Esophagus muscularis mucosa (tissue), 4 donors: ENCODE results near the gene GMDS. TPM values are rescaled to one million over a fixed set of nuclear protein-coding genes. Genes with fewer than 3 reads are reported as not detected.
"Not testable (repeated sequence)": the region's sequence is repeated elsewhere in the genome, so short reads cannot be mapped to it uniquely, and the experiment has no call there.

Source experiments
- DNase-seq: peaks from one replicate; pipeline ENCODE4 v3.0.0-alpha.2; 2017; ENCODE audit errors: extremely low spot score
- H3K27ac ChIP-seq, 4 donors: fragments of 200-600 bp; sonication (generic); replicated peaks in 1 of 4; 1 replicate in 3 of 4; 2 replicates in 1 of 4; pipeline ENCODE4 v1.5.1; 2016 to 2019; ENCODE audit warnings: mild to moderate bottlenecking in 1 of 4
- H3K27me3 ChIP-seq, 4 donors: fragments of 200-600 bp; sonication (generic); one replicate each; pipeline versions ENCODE4 v1.5.1 to v1.6.0; 2016 to 2019
- H3K36me3 ChIP-seq, 4 donors: fragments of 200-600 bp; sonication (generic); one replicate each; pipeline ENCODE4 v1.5.1; 2016 to 2019
- H3K4me1 ChIP-seq, 4 donors: fragments of 200-600 bp; sonication (generic); one replicate each; pipeline ENCODE4 v1.5.1; 2016 to 2019
- H3K4me3 ChIP-seq, 4 donors: fragments of 200-600 bp; sonication (generic); 1 replicate in 2 of 4; 2 replicates in 2 of 4; pipeline ENCODE4 v1.5.1; 2016 to 2019; ENCODE audit warnings: mild to moderate bottlenecking in 4 of 4, moderate library complexity in 1 of 4
- H3K9me3 ChIP-seq, 4 donors: fragments of 200-600 bp; sonication (generic); 1 replicate in 3 of 4; 2 replicates in 1 of 4; pipeline ENCODE4 v1.5.1; 2016 to 2019
- CTCF ChIP-seq, 3 experiments: fragments of 200-600 bp in 2 of 3; fragments of 450-650 bp in 1 of 3; sonication (generic) in 2 of 3; IDR thresholded peaks; one replicate each; pipeline ENCODE4 v1.5.1; 2017 to 2019; ENCODE audit warnings: antibody characterized with exemption in 3 of 3, mild to moderate bottlenecking in 2 of 3, moderate library complexity in 1 of 3
- EP300 ChIP-seq: sonication (generic); formaldehyde crosslinking; IDR thresholded peaks from one replicate; pipeline ENCODE4 v1.6.1; 2017; ENCODE audit warnings: antibody characterized with exemption
- POLR2A ChIP-seq: fragments of 450-650 bp; IDR thresholded peaks from one replicate; pipeline ENCODE4 v1.6.1; 2017; ENCODE audit warnings: antibody characterized with exemption, moderate library complexity, mild to moderate bottlenecking, low read depth
- POLR2AphosphoS5 ChIP-seq, 2 donors: sonication (generic); formaldehyde crosslinking; IDR thresholded peaks; one replicate each; pipeline ENCODE4 v1.6.1; 2017; ENCODE audit warnings: antibody characterized with exemption in 2 of 2
- WGBS: methylation state at CpG from one replicate; pipeline ENCODE4 v1.1.5; 2018; 5-methylcytosine and 5-hydroxymethylcytosine counted together
- intact Hi-C: fragments of 100-400 bp; cut with DNase I; formaldehyde crosslinking; loops from one replicate; pipeline ENCODE4 v1.15.1; 2023
- total RNA-seq, 4 donors: library from RNA; depleted of rRNA; stranded (reverse); fragments of >200 nt; gene quantifications; one replicate each; pipeline versions ENCODE4 v1.1.0 to v1.2.1, GENCODE V29; 2016

The GMDS gene
- total RNA-seq, 4 donors from 2014 or later, result 3.6 to 14.1 (median 6.0) TPM

GRCh38 chr6:1758076-1758679 is 487.2 kb downstream of the GMDS start:
- Histone ChIP-seq H3K36me3 (no peaks in the 10 kb centered on the region), H3K9me3 (no peaks in the 10 kb centered on the region), H3K27ac (no peak overlapping the region), H3K4me1 (no peaks in the 10 kb centered on the region), H3K27me3 (no peaks in the 10 kb centered on the region), H3K4me3 (no peak overlapping the region)
- TF ChIP-seq CTCF (IDR thresholded peaks at IDR 0.05), result no peak
- no peak for TF ChIP-seq POLR2A
- no peak for TF ChIP-seq POLR2AphosphoS5 (IDR thresholded peaks at IDR 0.05)
- TF ChIP-seq EP300, result no peak
- intact Hi-C loops, result no loop called here
- DNase-seq, result no peak
- WGBS, result 72% methylated on average over 8 of the region's 8 CpGs

- no peaks in the 10 kb centered on the region for H3K4me1 ChIP-seq
- 73% methylated on average over 8 of the region's 8 CpGs for WGBS
- H3K4me3 ChIP-seq, result no peak overlapping the region
- H3K36me3 ChIP-seq, result no peaks in the 10 kb centered on the region
- TF ChIP-seq POLR2AphosphoS5 (IDR thresholded peaks at IDR 0.05) (no peak), CTCF (IDR thresholded peaks at IDR 0.05) (no peak), EP300 (no peak), POLR2A (no peak)
- no peak overlapping the region for H3K27ac ChIP-seq
- DNase-seq, result no peak
- intact Hi-C loops, result no loop called here
- H3K27me3 ChIP-seq, result no peaks in the 10 kb centered on the region
- H3K9me3 ChIP-seq, result no peaks in the 10 kb centered on the region
Observed at GRCh38 chr6:1757131-1757530, 488.3 kb downstream of the GMDS start.

GRCh38 chr6:1756472-1757129 is 488.8 kb downstream of the GMDS start:
- Histone ChIP-seq H3K9me3 (no peaks in the 10 kb centered on the region), H3K27ac (no peak overlapping the region), H3K4me3 (no peak overlapping the region), H3K36me3 (no peaks in the 10 kb centered on the region), H3K4me1 (no peaks in the 10 kb centered on the region), H3K27me3 (no peaks in the 10 kb centered on the region)
- intact Hi-C loops, result no loop called here
- TF ChIP-seq POLR2A, result no peak
- no peak for TF ChIP-seq EP300
- TF ChIP-seq CTCF (IDR thresholded peaks at IDR 0.05), result no peak
- TF ChIP-seq POLR2AphosphoS5 (IDR thresholded peaks at IDR 0.05), result no peak
- DNase-seq, result no peak
- WGBS, result 85% methylated on average over 10 of the region's 14 CpGs

- H3K27me3 ChIP-seq, H3K4me1 ChIP-seq, DNase-seq, H3K27ac ChIP-seq, H3K36me3 ChIP-seq, intact Hi-C loops, H3K4me3 ChIP-seq, H3K9me3 ChIP-seq: not testable (repeated sequence)
- WGBS, result 93% methylated on average over 3 of the region's 8 CpGs
Observed at GRCh38 chr6:1751063-1751462, 494.3 kb downstream of the GMDS start.

- no peak for DNase-seq
- H3K4me1 ChIP-seq, result no peaks in the 10 kb centered on the region
- 96% methylated on average over 6 of the region's 6 CpGs for WGBS
Observed at GRCh38 chr6:1749041-1749440, 496.4 kb downstream of the GMDS start.

More at GRCh38 chr6:1749041-1749440, 496.4 kb downstream of the GMDS start:
- Histone ChIP-seq H3K27me3 (no peaks in the 10 kb centered on the region), H3K36me3 (no peaks in the 10 kb centered on the region), H3K27ac (no peak overlapping the region), H3K4me3 (no peak overlapping the region), H3K9me3 (peaks cover 0 to 4% (median 0%) of the 10 kb centered on the region in 4 donors)
- intact Hi-C loops, result no loop called here
- TF ChIP-seq POLR2AphosphoS5 (IDR thresholded peaks at IDR 0.05) (no peak), POLR2A (no peak), CTCF (IDR thresholded peaks at IDR 0.05) (no peak), EP300 (no peak)
